Activated CD8-positive, alpha-beta memory T cell treated with anti-CD3 and anti-CD28 coated beads for 24 hours (primary cell): ENCODE measurements around the gene MTA1.

Experiments
- DNase-seq: peaks from one replicate; pipeline ENCODE4 v3.0.0-alpha.2; 2020

MTA1 gene

GRCh38 chr14:105387530-105387922, 32.1 kb upstream of the MTA1 start:
- DNase-seq, result no peak

- no peak for DNase-seq
These were observed 31.3 kb upstream of the MTA1 start for GRCh38 chr14:105388110-105388951.

- no peak for DNase-seq
These were observed 30.7 kb upstream of the MTA1 start for GRCh38 chr14:105388976-105389375.

- no peak for DNase-seq
These were observed 30.1 kb upstream of the MTA1 start for GRCh38 chr14:105389534-105389933.

GRCh38 chr14:105389976-105390848, 29.4 kb upstream of the MTA1 start:
- DNase-seq, result no peak

GRCh38 chr14:105390849-105391500, 28.7 kb upstream of the MTA1 start:
- no peak for DNase-seq

- DNase-seq, result no peak
These were observed 28.1 kb upstream of the MTA1 start for GRCh38 chr14:105391541-105391940.

- DNase-seq, result no peak
These were observed 27.2 kb upstream of the MTA1 start for GRCh38 chr14:105392131-105393090.

GRCh38 chr14:105393151-105393550, 26.5 kb upstream of the MTA1 start:
- DNase-seq, result no peak

GRCh38 chr14:105394714-105395537, 24.7 kb upstream of the MTA1 start:
- DNase-seq, result no peak

- DNase-seq, result no peak
These were observed 24.1 kb upstream of the MTA1 start for GRCh38 chr14:105395538-105395854.

- peak; percentile 78 for DNase-seq
These were observed 22.2 kb upstream of the MTA1 start for GRCh38 chr14:105397350-105397931.

- DNase-seq, result peak; percentile 100
These were observed 21.4 kb upstream of the MTA1 start, which contains the start of gene TEX22 for GRCh38 chr14:105398044-105398725. Gene TEX22, plus strand, starts transcription at chr14:105398538. Its CDS starts 803 bp downstream, at chr14:105399341.

- DNase-seq, result no peak
These were observed 20.7 kb upstream of the MTA1 start for GRCh38 chr14:105398726-105399465.

- DNase-seq, result no peak
These were observed 20.2 kb upstream of the MTA1 start for GRCh38 chr14:105399466-105399775.

GRCh38 chr14:105400016-105400415, 19.6 kb upstream of the MTA1 start:
- DNase-seq, result no peak

- no peak for DNase-seq
These were observed 17.9 kb upstream of the MTA1 start for GRCh38 chr14:105401699-105402098.

GRCh38 chr14:105408592-105408991, 11.0 kb upstream of the MTA1 start:
- no peak for DNase-seq

- DNase-seq, result no peak
These were observed 10.3 kb upstream of the MTA1 start for GRCh38 chr14:105409364-105409763.

- DNase-seq, result no peak
These were observed 9.0 kb upstream of the MTA1 start for GRCh38 chr14:105410642-105411016.
